Measurements from ENCODE around the gene CISH.

DNA sequence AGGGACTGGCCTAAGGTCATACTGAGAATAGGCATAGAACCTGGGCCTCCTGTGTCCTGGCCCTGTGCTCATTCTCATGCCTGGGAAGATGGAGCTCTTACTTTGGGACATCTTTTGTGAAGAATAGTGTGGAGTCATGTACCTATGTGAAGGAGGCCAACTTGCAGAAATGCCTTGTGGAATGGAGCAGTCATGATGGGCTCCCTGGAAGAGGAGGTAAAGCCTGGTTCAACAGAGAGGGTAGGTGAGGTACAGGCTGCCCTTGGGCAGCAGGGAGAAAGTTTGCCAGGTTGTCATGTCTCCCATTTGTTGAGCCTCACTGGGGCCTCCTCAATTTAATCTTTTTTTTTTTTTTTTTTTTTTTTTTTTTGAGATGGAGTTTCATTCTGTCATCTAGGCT lies 23.5 kb upstream of the CISH start:
- TF ChIP-seq, protein P1, sequence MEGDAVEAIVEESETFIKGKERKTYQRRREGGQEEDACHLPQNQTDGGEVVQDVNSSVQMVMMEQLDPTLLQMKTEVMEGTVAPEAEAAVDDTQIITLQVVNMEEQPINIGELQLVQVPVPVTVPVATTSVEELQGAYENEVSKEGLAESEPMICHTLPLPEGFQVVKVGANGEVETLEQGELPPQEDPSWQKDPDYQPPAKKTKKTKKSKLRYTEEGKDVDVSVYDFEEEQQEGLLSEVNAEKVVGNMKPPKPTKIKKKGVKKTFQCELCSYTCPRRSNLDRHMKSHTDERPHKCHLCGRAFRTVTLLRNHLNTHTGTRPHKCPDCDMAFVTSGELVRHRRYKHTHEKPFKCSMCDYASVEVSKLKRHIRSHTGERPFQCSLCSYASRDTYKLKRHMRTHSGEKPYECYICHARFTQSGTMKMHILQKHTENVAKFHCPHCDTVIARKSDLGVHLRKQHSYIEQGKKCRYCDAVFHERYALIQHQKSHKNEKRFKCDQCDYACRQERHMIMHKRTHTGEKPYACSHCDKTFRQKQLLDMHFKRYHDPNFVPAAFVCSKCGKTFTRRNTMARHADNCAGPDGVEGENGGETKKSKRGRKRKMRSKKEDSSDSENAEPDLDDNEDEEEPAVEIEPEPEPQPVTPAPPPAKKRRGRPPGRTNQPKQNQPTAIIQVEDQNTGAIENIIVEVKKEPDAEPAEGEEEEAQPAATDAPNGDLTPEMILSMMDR (IDR thresholded peaks at IDR 0.05) = no peak
- TF ChIP-seq POLR2A (IDR thresholded peaks at IDR 0.05) (no peak), POLR2AphosphoS5 (IDR thresholded peaks at IDR 0.05) (no peak)
